ENCODE measurements around the gene FOXF2.

The FOXF2 gene

GRCh38 chr6:1390946-1391799, 1.8 kb downstream of the FOXF2 start:
- DNase-seq, result peak; percentile 63

DNA sequence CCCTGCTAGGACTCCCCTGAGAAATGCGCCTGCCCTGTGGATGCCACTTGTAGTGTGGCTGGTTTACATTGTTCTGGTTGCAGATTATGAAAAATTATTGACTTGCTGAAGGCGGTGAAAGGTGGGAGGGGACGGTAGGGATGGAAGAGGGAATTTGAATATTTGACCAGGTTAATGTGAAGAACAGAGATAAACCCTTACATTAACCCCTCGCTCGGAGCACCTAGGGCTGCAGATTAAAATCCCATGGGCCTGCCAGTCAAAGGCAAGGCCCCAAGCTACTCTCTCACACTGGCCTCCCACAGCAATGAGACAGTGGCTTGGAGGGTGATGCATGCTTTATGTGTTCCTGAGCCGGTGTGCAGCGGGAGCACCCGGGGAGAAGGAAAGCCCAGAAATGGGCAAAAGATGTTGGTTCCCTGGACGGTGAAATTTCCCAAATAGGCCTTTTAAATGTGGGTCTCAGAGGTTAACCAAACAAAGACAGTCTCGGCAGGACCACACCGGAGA, 2.5 kb downstream of the FOXF2 start:
- no peak for DNase-seq

DNA sequence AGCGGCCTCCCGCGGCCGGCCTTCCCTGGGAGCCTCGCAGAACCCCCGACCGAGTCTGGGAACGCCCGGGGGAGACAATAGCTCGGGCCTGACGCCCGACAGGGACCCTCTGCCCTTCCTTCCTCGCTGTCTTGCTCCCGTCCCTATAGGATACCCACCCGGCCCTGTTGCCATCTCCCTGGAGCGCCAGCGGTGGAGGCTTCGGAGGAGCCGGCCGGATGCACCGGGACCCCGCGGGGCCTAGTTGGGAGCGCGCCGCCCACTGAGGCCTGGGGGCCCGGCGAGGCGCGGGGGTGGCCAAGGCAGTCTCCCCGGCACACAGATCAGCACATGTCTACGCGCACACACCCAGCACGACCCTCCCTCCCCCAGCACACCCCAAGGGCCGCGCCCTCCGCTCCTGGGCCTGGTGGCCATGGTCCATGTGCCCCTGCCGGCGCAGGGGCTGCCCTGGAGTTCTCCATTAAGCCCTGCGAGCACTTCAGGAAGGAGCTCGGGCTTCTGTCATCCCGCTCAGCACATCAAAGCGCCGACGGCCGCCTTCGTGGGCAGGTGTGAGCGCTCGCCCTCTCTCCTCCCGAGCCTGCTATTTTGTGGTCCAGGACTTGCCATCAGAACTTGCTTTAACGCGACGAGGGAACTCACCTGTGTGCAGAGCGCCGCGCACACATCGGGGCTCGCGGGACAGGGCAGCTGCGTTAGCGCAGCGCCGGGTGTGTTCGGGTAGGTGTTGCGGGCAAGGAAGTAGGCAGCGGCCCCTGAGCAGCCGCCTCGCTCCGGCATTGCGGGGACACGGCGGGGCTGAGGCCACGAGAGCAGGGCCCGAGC, 3.7 kb downstream of the FOXF2 start:
- peak; percentile 38 for DNase-seq

DNA sequence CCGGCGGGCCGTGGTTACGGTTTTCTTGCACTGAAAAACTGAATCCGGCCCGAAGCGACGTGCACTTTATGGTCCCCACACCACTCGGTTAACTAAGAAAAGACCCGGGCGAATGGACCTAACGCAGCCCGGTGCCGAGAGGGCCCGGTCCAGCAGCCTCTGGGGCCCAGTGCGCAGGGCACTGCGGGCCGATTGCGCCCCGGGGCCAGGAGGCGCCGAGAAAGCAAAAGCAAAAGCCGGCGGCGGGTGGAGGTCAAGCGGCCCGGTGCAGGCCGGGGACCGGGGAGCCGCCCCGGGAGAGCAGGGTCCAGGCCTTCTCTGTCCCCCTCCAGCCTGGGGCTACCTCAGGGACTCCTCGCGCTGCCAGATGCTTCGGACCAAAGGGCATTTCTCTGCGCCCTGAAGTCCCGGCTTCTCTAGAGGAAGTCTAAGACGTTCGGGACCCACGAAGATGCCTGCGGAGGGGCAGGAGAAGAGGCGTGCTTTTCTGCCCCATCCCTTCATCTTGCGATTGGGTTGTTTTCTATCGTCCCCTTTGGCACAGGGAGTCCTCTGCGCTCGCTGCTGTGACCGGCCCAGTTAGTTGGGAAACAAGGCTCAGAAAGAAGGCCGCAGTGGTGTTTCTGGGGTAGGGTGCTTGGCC, 4.4 kb downstream of the FOXF2 start:
- peak; percentile 64 for DNase-seq

GRCh38 chr6:1394514-1395463, 5.4 kb downstream of the FOXF2 start:
- peak; percentile 53 for DNase-seq

DNA sequence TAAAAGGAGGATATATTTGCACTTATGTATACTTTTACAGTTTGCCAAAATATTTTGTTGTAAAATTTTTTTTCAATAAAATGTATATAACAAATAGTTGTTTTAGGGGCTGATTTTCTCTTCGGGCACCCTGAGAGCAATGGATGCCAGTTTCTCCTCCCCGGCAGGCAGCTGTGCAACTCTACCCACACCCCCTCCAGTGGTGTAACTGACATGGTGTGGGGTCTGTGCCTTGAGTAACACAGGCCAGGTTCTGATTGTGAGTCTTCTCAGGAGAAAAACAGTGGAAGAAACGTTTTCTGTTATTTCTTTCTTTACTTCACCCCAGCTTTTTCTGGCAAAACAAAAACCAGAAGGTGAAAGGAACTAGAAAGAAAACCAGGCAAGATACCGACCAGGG, 6.1 kb downstream of the FOXF2 start:
- DNase-seq, result peak; percentile 19

GRCh38 chr6:1395941-1396908, 6.8 kb downstream of the FOXF2 start:
- peak; percentile 29 for DNase-seq

DNA sequence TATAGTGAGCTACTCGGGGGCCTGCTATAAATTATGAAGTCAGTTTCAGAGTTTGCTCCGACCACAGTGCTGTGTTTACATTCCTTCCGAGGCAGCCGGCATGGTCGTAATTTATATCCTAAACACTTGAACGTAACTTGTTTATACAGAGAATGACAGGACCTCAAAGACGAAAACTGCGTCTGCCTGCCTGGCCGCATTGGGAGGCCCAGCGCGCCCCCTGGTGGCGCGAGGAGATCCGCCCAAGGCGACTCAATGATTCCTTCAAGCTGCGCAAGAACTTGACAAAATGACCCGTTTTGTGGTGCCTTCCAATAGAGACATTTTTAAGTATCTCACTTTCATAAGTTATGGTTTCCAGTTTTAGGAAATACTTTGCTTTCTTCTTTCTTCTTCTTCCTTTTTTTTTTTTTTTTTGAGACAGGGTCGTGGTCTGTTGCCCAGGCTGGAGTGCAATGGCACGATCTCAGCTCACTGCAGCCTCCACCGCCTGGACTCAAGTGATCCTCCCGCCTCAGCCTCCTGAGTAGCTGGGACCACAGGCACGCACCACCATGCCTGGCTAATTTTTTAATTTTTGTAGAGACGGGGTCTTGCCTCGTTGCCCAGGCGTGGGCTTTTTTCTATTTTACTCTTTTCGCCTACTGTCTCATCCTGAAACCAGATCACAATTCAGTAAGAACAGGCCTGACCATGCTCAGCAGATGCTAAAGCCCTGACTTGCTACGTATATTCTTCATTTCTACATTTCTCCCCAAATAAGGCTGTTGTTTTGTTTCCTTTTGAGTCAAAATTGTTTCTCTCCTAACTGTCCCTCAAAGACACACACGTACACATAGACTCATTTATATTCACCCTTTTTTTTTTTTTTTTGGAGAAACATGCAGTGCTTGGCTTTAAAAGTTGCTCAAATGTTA, 7.8 kb downstream of the FOXF2 start:
- DNase-seq, result peak; percentile 65

GRCh38 chr6:1399085-1399780, 9.9 kb downstream of the FOXF2 start:
- no peak for DNase-seq

GRCh38 chr6:1400126-1400850, 10.9 kb downstream of the FOXF2 start:
- no peak for DNase-seq

DNA sequence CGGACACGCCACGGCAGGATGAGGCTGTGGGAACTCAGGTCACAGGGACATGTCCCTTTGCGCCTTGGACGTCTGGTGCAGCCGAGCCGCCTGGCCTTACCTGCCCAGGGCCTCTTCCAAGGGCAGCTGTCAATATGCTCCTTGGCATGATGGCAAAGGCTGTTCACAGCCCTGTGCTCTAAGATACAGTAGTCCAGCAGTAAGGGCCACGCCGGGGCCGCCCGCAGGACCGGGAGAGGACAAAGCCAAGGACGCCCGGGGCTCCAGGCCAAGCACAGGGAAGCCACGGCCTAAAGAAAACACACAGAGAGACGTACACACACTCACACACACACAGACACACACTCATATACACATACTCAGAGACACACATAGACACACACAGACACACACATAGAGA, 13.0 kb downstream of the FOXF2 start:
- no peak for DNase-seq

- DNase-seq, result no peak
These were observed 13.5 kb downstream of the FOXF2 start for GRCh38 chr6:1402868-1403267.

- DNase-seq, result no peak
These were observed 14.7 kb downstream of the FOXF2 start for GRCh38 chr6:1403851-1404712.

GRCh38 chr6:1404713-1405098, 15.3 kb downstream of the FOXF2 start:
- DNase-seq, result no peak

- no peak for DNase-seq
These were observed 15.8 kb downstream of the FOXF2 start for GRCh38 chr6:1405221-1405620.

DNA sequence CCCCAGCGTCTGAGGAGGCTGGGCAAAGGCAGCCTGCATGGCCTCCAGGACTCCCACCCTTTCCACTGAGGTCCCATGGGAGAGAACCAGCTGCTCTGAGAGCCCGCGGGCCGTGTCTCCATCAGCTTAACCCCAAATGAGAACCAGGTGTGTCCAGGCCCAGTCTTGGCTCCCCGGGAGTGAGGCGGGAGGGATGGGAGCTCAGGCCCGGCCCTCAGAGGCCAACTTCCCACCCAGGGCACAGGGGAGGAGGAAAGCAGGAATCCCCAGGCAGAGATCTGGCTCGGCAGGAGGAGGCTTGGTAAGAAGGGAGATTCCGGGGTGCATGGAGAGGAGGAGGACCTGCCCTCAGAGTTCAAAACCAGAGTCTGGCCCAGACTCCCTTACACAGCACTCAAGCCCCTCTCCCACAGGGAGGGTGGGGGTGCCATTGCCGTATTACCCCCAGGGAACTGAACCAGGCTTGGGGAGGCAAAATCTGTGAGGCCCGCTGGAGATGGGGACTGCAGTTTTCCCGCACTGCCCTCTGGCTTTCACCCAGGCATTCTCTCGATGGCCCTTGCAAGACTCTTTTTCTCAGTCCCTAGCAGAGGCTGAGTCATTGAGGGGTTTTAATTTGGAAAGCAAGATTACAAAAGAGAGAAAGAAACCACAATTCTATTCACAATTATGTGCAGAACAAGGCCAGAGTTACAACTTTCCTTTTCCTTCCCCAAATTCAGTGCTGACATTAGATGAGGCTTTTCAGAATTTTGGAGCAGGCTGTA, 17.1 kb downstream of the FOXF2 start:
- no peak for DNase-seq

All from right kidney (tissue), 1 donor.